Ascending aorta (tissue), 2 donors: ENCODE results near the gene TMEM179. TPM values are rescaled to one million over a fixed set of nuclear protein-coding genes. Genes with fewer than 3 reads are reported as not detected.
A peak's percentile ranks its signal among the peaks of the same experiment; 100 is the strongest.

Experiments used
- DNase-seq, 2 donors: peaks; one replicate each; pipeline ENCODE4 v3.0.0-alpha.2; 2019; ENCODE audit warnings: low spot score in 2 of 2
- H3K27ac ChIP-seq, 2 donors: fragments of 200-600 bp; sonication (generic); one replicate each; pipeline ENCODE4 v1.5.1; 2016 to 2017; ENCODE audit warnings: mild to moderate bottlenecking in 1 of 2
- H3K27me3 ChIP-seq: fragments of 200-600 bp; sonication (generic); one replicate; pipeline ENCODE4 v1.5.1; 2017
- H3K36me3 ChIP-seq, 2 donors: fragments of 200-600 bp; sonication (generic); one replicate each; pipeline ENCODE4 v1.5.1; 2016
- H3K4me1 ChIP-seq, 2 donors: fragments of 200-600 bp; sonication (generic); one replicate each; pipeline ENCODE4 v1.5.1; 2016 to 2017; ENCODE audit warnings: mild to moderate bottlenecking in 1 of 2
- H3K4me3 ChIP-seq, 2 donors: fragments of 200-600 bp; sonication (generic); one replicate each; pipeline ENCODE4 v1.5.1; 2016 to 2017; ENCODE audit warnings: mild to moderate bottlenecking in 1 of 2
- H3K9me3 ChIP-seq, 2 donors: fragments of 200-600 bp; sonication (generic); one replicate each; pipeline ENCODE4 v1.5.1; 2016
- intact Hi-C: fragments of 100-400 bp; cut with DNase I; formaldehyde crosslinking; loops from one replicate; pipeline ENCODE4 v1.15.1; 2023
- total RNA-seq: library from RNA; depleted of rRNA; stranded (reverse); fragments of >200 nt; gene quantifications from one replicate; pipeline ENCODE4 v1.1.0, GENCODE V29; 2016
- TF ChIP-seq, protein P1 (sequence below), 3 experiments: fragments of 200-600 bp in 2 of 3; fragments of 450-650 bp in 1 of 3; sonication (generic) in 2 of 3; IDR thresholded peaks; one replicate each; pipeline ENCODE4 v1.5.1; 2016 to 2019; ENCODE audit warnings: antibody characterized with exemption in 3 of 3, mild to moderate bottlenecking in 1 of 3, moderate library complexity in 1 of 3

Gene TMEM179
- total RNA-seq, 1 donor from 2014 or later, result not detected

DNA sequence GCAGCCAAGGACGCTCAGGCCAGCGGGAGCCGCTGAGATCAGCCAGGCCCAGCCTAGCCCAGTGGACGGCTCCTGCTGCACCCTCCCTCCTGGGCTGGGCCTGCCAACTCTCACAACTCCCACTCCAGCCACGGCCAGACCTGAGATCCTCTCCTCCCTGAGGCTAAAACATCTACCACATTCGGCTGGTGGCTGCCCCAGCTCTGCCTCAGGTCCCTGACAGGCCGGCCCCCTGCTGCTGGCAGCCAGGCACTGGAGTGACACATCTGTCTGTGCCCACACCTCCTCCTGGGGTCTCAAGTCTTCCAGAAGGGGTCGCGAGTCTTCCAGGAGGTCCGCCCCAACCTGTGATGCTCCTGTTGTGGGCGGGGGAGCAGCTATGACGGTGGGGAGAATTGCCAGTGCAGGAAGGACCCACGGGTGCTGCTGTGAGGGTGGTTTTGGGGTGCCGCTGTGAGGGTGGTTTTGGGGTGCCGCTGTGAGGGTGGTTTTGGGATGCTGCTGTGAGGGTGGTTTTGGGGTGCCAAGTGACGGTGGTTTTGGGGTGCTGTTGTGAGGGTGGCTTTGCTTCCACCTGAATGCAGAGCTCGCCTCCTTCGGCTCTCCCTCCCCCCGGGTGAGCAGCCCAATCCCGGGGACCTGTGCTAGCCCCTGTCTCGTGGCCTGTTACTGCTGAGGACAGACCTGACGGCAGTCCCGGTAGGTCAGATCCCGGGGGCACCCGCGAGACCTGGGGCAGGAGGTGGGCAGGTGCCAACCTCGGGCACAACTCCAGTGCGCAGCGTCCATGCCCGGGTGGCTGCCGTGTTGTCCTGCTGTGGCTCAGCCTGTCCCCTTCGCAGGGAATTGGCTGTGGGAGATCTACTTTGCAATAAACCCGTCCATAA lies 52.5 kb downstream of the TMEM179 start:
- intact Hi-C loops, result no loop called here
- TF ChIP-seq, protein P1, sequence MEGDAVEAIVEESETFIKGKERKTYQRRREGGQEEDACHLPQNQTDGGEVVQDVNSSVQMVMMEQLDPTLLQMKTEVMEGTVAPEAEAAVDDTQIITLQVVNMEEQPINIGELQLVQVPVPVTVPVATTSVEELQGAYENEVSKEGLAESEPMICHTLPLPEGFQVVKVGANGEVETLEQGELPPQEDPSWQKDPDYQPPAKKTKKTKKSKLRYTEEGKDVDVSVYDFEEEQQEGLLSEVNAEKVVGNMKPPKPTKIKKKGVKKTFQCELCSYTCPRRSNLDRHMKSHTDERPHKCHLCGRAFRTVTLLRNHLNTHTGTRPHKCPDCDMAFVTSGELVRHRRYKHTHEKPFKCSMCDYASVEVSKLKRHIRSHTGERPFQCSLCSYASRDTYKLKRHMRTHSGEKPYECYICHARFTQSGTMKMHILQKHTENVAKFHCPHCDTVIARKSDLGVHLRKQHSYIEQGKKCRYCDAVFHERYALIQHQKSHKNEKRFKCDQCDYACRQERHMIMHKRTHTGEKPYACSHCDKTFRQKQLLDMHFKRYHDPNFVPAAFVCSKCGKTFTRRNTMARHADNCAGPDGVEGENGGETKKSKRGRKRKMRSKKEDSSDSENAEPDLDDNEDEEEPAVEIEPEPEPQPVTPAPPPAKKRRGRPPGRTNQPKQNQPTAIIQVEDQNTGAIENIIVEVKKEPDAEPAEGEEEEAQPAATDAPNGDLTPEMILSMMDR (IDR thresholded peaks at IDR 0.05), result no peak
- Histone ChIP-seq H3K27me3 (no peaks in the 10 kb centered on the region), H3K4me3 (no peak overlapping the region), H3K9me3 (no peaks in the 10 kb centered on the region), H3K4me1 (no peaks in the 10 kb centered on the region), H3K27ac (no peak overlapping the region), H3K36me3 (no peaks in the 10 kb centered on the region)
- DNase-seq, result peak in 1 of 2 donors; percentile 47

DNA sequence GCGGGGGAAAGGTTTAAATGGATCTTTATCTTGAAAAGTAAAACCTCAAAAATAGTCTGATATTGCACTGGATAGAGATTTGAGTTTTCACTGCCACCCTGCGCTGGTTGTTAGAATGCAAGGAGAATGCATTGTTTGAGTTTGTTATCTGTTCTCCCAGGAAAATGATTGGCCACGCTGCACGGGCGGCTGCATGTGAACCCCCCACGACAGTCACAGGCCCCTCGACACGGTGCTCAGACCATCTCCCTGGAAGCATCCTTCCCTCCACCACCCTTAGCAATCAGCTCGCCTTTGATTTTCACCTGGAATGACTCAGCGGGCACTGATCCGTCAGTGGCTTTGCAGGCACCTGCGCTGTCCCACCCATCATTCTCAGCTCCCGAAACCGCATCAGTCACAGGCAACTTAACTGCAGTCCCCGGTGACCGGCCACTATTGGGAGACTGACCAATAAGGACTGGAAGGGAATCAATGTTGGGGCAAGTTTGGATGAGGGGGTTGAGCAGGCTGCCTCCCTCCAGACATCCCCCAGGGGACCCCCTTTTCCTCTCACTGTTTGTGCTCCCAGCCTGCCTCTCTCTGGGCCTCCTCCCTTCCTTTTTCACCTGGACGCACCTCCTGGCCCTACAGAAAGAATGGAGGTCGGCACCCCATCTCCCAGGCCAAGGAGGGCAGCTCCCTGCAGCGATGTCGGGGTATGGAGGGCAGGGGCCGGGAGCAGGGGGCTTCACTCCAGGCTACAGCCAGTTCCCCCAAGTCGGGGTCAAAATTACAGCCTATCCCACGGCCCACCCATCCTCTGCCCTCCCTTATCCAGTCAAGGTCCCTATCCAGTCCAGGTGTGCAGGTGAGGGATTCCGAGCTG lies 53.5 kb downstream of the TMEM179 start:
- Histone ChIP-seq H3K27ac (no peak overlapping the region), H3K4me3 (no peak overlapping the region), H3K36me3 (no peaks in the 10 kb centered on the region), H3K4me1 (no peaks in the 10 kb centered on the region), H3K9me3 (no peaks in the 10 kb centered on the region), H3K27me3 (no peaks in the 10 kb centered on the region)
- peak in 1 of 2 donors; percentile 44 for DNase-seq
- intact Hi-C loops, result no loop called here
- TF ChIP-seq, protein P1 (IDR thresholded peaks at IDR 0.05), result no peak

DNA sequence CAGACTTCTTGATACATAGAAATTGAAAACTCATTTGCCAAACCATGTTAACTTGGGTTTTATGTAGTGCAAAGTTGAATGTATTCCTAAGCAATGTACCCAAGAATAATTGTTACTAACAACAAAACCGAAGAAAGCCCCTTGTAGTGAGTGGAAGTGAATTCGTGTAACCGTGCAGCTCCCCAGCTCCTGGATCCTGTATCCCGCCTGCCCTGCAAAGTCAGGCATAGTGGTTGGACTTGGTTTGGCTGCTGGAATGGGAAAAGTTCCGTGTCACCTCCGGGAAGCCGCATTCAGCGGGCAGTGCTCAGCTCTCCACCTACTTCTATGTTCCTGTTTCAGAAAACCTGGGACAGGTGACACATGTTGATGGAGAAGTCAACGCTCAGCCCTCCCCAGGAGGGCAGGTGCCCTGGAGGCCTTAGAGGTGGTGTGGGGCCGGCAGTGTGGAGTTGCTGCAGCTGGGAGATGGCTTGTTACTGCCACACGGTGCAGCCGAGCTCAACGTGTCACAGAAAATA lies 54.2 kb downstream of the TMEM179 start:
- H3K27me3 ChIP-seq, result no peaks in the 10 kb centered on the region
- H3K4me1 ChIP-seq, result no peaks in the 10 kb centered on the region
- no peaks in the 10 kb centered on the region for H3K36me3 ChIP-seq
- no peak overlapping the region for H3K4me3 ChIP-seq
- H3K9me3 ChIP-seq, result no peaks in the 10 kb centered on the region
- DNase-seq, result peak in 1 of 2 donors; percentile 34
- TF ChIP-seq, protein P1 (IDR thresholded peaks at IDR 0.05), result no peak
- H3K27ac ChIP-seq, result no peak overlapping the region
- intact Hi-C loops, result no loop called here

DNA sequence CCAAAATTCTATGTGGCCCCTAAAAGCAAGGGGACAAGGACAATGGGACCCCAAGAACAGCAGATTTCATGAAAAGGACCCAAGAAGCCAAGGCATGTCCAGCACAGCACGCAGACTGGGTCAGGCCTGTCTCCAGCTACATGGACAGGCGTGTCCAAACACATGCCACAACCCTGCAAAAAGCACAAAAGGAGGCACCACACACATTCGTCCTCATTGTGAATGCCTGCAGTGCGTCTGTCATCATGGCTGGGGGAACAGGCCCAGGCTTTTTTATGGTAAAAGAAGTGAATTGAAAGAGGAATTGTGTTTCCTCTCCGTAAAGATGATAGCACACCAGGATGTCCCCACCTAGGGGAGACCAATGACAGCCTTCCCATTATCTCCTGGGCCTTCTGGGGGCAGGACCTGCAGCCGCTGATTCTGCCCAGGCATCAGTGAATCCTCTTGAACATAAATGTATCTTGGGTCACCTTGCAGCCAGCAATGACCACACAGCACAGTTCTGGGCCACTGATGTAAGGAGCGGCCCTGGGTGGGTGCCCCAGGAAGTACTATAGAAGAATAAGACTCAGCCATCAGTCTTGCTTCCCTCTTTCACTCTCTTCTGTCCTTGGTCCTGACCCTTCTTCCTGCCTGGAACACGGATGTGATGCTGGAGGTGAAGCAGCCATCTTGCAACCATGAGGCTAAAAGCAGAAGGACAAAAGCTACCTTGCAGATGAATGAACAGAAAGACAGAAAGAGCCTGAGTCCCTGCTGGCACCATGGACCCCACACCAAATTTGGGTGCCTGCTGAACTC lies 54.8 kb downstream of the TMEM179 start:
- no peaks in the 10 kb centered on the region for H3K27me3 ChIP-seq
- DNase-seq, result peak in 1 of 2 donors; percentile 30
- TF ChIP-seq, protein P1 (IDR thresholded peaks at IDR 0.05), result no peak
- intact Hi-C loops, result no loop called here
- H3K4me3 ChIP-seq, result no peak overlapping the region
- no peaks in the 10 kb centered on the region for H3K4me1 ChIP-seq
- H3K27ac ChIP-seq, result no peak overlapping the region
- H3K36me3 ChIP-seq, result no peaks in the 10 kb centered on the region
- H3K9me3 ChIP-seq, result no peaks in the 10 kb centered on the region
